Uterus (tissue), 4 donors: ENCODE data around the gene PHF13. TPM values are rescaled to one million over a fixed set of nuclear protein-coding genes. Genes with fewer than 3 reads are reported as not detected.

Experiments
- DNase-seq, 2 donors: peaks; one replicate each; pipeline ENCODE4 v3.0.0-alpha.2; 2019 to 2020
- H3K27ac ChIP-seq, 2 donors: fragments of 200-600 bp; sonication (generic); 1 replicate in 1 of 2; 2 replicates in 1 of 2; pipeline ENCODE4 v1.5.1; 2016 to 2018
- H3K27me3 ChIP-seq, 2 donors: fragments of 200-600 bp; sonication (generic); one replicate each; pipeline ENCODE4 v1.5.1; 2018 to 2019; ENCODE audit warnings: control low read depth in 1 of 2
- H3K36me3 ChIP-seq, 2 donors: fragments of 200-600 bp; sonication (generic); one replicate each; pipeline ENCODE4 v1.5.1; 2019; ENCODE audit warnings: control low read depth in 1 of 2
- H3K4me1 ChIP-seq, 2 donors: fragments of 200-600 bp; sonication (generic); one replicate each; pipeline ENCODE4 v1.5.1; 2018 to 2019; ENCODE audit warnings: control low read depth in 1 of 2
- H3K4me3 ChIP-seq, 2 donors: fragments of 200-600 bp; sonication (generic); 1 replicate in 1 of 2; 2 replicates in 1 of 2; pipeline ENCODE4 v1.5.1; 2018 to 2019; ENCODE audit warnings: mild to moderate bottlenecking in 1 of 2
- H3K9me3 ChIP-seq, 2 donors: fragments of 200-600 bp; sonication (generic); one replicate each; pipeline ENCODE4 v1.5.1; 2019; ENCODE audit warnings: control low read depth in 1 of 2
- POLR2A ChIP-seq, 2 donors: fragments of 450-650 bp; IDR thresholded peaks; one replicate each; pipeline ENCODE4 v1.6.1; 2016; ENCODE audit warnings: antibody characterized with exemption in 2 of 2, mild to moderate bottlenecking in 1 of 2, moderate library complexity in 1 of 2
- intact Hi-C: fragments of 100-400 bp; cut with DNase I; formaldehyde crosslinking; loops from one replicate; pipeline ENCODE4 v1.15.1; 2023; ENCODE audit warnings: low total_unique reads
- total RNA-seq, 4 donors: library from RNA; depleted of rRNA in 3 of 4; stranded (reverse); fragments of >200 nt in 3 of 4; gene quantifications; one replicate each; pipeline versions ENCODE4 v1.1.0 to v1.2.4, GENCODE V29; 2014 to 2023
- TF ChIP-seq, protein P1 (sequence below), 4 experiments: fragments of 200-600 bp in 2 of 4; fragments of 450-650 bp in 2 of 4; sonication (generic) in 2 of 4; IDR thresholded peaks; one replicate each; pipeline ENCODE4 v1.5.1; 2016 to 2019; ENCODE audit warnings: antibody characterized with exemption in 4 of 4, mild to moderate bottlenecking in 2 of 4, moderate library complexity in 1 of 4
- donor health status: DM: yes; HTN: yes; CAD: no.

Gene PHF13
- total RNA-seq, 4 donors from 2014 or later = 1.8 to 29.6 (median 15.0) TPM

DNA sequence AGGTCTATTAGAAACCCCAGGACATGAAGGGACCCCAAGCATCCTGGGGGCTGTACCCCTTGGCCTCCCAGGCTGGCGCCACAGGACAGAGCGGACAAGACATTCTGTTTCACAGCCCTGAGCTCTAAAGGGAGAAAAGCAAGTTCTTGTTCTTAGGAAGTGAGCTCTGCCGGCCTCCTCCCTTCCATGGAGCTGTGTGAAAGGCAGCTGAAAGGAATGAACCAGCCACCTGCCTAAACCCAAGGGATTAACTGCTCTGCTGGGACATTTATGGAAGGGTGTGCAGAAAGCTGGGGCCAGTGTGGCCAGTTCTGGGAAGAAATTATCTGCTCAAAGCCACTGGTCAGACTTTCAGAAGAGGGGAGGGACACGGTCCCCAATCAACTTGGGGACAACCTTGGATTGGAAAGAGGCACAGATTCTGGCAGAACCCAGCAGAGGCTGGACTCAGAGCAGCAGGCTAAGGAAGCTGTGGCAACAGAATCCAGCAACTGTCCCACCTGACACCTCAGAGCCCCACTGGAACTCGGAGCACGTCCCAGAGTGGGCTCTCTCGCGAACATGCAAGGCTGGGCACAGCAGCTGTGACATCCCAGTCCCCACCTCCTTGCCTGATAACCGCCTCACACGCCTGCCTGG lies 13.0 kb upstream of the PHF13 start:
- H3K4me3 ChIP-seq = peak overlapping the region; percentile 74 to 95
- peaks cover 15 to 31% of the 10 kb centered on the region in 2 donors for H3K4me1 ChIP-seq
- no peak for DNase-seq
- intact Hi-C loops = loop anchor here (2.0 kb wide), 1 partner anchor 46 kb away; the partner anchor contains the start of genes NOL9 and TAS1R1
- H3K27me3 ChIP-seq = no peaks in the 10 kb centered on the region
- peak overlapping the region; percentile 99 to 100 for H3K27ac ChIP-seq
- no peaks in the 10 kb centered on the region for H3K9me3 ChIP-seq
- no peaks in the 10 kb centered on the region for H3K36me3 ChIP-seq
- TF ChIP-seq, protein P1, sequence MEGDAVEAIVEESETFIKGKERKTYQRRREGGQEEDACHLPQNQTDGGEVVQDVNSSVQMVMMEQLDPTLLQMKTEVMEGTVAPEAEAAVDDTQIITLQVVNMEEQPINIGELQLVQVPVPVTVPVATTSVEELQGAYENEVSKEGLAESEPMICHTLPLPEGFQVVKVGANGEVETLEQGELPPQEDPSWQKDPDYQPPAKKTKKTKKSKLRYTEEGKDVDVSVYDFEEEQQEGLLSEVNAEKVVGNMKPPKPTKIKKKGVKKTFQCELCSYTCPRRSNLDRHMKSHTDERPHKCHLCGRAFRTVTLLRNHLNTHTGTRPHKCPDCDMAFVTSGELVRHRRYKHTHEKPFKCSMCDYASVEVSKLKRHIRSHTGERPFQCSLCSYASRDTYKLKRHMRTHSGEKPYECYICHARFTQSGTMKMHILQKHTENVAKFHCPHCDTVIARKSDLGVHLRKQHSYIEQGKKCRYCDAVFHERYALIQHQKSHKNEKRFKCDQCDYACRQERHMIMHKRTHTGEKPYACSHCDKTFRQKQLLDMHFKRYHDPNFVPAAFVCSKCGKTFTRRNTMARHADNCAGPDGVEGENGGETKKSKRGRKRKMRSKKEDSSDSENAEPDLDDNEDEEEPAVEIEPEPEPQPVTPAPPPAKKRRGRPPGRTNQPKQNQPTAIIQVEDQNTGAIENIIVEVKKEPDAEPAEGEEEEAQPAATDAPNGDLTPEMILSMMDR (IDR thresholded peaks at IDR 0.05) = no peak
- no peak for TF ChIP-seq POLR2A (IDR thresholded peaks at IDR 0.05)

- peaks cover 15 to 31% of the 10 kb centered on the region in 2 donors for H3K4me1 ChIP-seq
- DNase-seq = peak; percentile 76 to 87
- TF ChIP-seq, protein P1 (IDR thresholded peaks at IDR 0.05) = no peak
- peak; percentile 49 to 87 for TF ChIP-seq POLR2A (IDR thresholded peaks at IDR 0.05)
- peak overlapping the region; percentile 99 to 100 for H3K27ac ChIP-seq
- intact Hi-C loops = loop anchor here (2.0 kb wide), 1 partner anchor 46 kb away; the partner anchor contains the start of genes NOL9 and TAS1R1
- peak overlapping the region; percentile 74 to 95 for H3K4me3 ChIP-seq
- H3K27me3 ChIP-seq = no peaks in the 10 kb centered on the region
- no peaks in the 10 kb centered on the region for H3K9me3 ChIP-seq
- H3K36me3 ChIP-seq = no peaks in the 10 kb centered on the region
Measured at GRCh38 chr1:6601049-6601922, 12.2 kb upstream of the PHF13 start.

- no peaks in the 10 kb centered on the region for H3K9me3 ChIP-seq
- H3K27ac ChIP-seq = peak overlapping the region; percentile 99 to 100
- TF ChIP-seq, protein P1 (IDR thresholded peaks at IDR 0.05) = no peak
- TF ChIP-seq POLR2A (IDR thresholded peaks at IDR 0.05) = no peak
- intact Hi-C loops = loop anchor here (2.0 kb wide), 1 partner anchor 47 kb away; the partner anchor contains the start of genes NOL9 and TAS1R1
- H3K4me1 ChIP-seq = peaks cover 9 to 23% of the 10 kb centered on the region in 2 donors
- DNase-seq = peak; percentile 56 to 57
- no peaks in the 10 kb centered on the region for H3K27me3 ChIP-seq
- H3K36me3 ChIP-seq = no peaks in the 10 kb centered on the region
- H3K4me3 ChIP-seq = peak overlapping the region; percentile 74 to 95
Measured at GRCh38 chr1:6601923-6602668, 11.4 kb upstream of the PHF13 start.

- H3K4me3 ChIP-seq = peak within 1 kb of the TSS; percentile 74 to 95
- no peaks in the 10 kb centered on the region for H3K36me3 ChIP-seq
- intact Hi-C loops = no loop called here
- TF ChIP-seq, protein P1 (IDR thresholded peaks at IDR 0.05) = peak in 2 of 4 experiments; percentile 5 to 22
- peak; percentile 74 to 91 for TF ChIP-seq POLR2A (IDR thresholded peaks at IDR 0.05)
- peaks cover 3 to 18% of the 10 kb centered on the region in 2 donors for H3K4me1 ChIP-seq
- peak; percentile 88 to 91 for DNase-seq
- H3K27me3 ChIP-seq = no peaks in the 10 kb centered on the region
- no peaks in the 10 kb centered on the region for H3K9me3 ChIP-seq
- H3K27ac ChIP-seq = peak within 1 kb of the TSS; percentile 99 to 100
Measured at GRCh38 chr1:6602669-6603237, 10.8 kb upstream of the PHF13 start, which contains the start of gene KLHL21. Gene KLHL21, minus strand, starts transcription at chr1:6602869. Its CDS starts 52 bp downstream, at chr1:6602817.
